Measurements from ENCODE around the gene SLC16A6. TPM values are rescaled to one million over a fixed set of nuclear protein-coding genes. Genes with fewer than 3 reads are reported as not detected.
"Not testable (repeated sequence)": the region's sequence is repeated elsewhere in the genome, so short reads cannot be mapped to it uniquely, and the experiment has no call there.

Gene SLC16A6
- total RNA-seq, 2 donors from 2014 or later: 0.22 to 0.43 TPM

DNA sequence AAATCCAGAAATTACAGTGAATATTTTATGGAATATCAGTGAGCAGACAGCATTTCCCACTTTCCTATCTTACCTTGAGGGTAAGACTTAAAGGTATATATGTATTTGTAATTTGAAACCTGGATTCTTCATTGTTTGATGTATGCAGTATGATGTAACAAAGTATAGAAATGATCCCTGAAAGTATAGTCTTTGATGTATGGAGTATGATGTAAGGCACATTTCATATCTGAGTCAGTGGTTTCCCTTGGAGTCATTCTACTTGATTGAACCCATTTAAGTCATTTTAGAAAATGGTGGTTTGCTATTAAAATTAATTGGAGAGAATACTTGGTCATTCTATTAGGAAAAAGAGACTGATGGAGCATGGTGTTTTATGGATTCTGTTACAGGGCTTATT, 33.0 kb downstream of the SLC16A6 start:
- no peak overlapping the region for H3K27ac ChIP-seq
- H3K4me1 ChIP-seq: peaks cover 0 to 13% of the 10 kb centered on the region in 2 donors
- H3K9me3 ChIP-seq: no peaks in the 10 kb centered on the region
- TF ChIP-seq, protein P1, sequence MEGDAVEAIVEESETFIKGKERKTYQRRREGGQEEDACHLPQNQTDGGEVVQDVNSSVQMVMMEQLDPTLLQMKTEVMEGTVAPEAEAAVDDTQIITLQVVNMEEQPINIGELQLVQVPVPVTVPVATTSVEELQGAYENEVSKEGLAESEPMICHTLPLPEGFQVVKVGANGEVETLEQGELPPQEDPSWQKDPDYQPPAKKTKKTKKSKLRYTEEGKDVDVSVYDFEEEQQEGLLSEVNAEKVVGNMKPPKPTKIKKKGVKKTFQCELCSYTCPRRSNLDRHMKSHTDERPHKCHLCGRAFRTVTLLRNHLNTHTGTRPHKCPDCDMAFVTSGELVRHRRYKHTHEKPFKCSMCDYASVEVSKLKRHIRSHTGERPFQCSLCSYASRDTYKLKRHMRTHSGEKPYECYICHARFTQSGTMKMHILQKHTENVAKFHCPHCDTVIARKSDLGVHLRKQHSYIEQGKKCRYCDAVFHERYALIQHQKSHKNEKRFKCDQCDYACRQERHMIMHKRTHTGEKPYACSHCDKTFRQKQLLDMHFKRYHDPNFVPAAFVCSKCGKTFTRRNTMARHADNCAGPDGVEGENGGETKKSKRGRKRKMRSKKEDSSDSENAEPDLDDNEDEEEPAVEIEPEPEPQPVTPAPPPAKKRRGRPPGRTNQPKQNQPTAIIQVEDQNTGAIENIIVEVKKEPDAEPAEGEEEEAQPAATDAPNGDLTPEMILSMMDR (IDR thresholded peaks at IDR 0.05): no peak
- no peaks in the 10 kb centered on the region for H3K27me3 ChIP-seq
- no peak overlapping the region for H3K4me3 ChIP-seq
- DNase-seq (ENCODE audit: low spot score): no peak
- H3K36me3 ChIP-seq: peaks cover 30% of the 10 kb centered on the region

DNA sequence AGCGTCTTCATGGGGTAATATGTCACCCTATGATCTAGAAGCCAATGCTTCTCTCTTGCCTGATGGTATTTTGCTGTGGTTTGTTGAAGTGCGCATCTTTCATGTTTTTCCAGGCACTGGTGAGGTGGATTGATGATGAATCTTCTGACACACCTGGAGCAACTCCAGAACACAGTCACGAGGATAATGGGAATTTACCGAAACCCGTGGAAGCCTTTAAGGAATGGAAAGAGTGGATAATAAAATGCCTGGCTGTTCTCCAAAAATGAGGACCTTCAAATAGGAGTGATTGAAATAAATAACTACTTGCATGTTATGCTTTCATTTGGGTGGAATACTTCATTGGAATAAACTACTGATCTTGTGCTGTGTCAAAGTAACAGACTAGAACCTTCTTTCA, 34.2 kb downstream of the SLC16A6 start:
- Histone ChIP-seq H3K36me3 (peaks cover 30% of the 10 kb centered on the region), H3K4me1 (peaks cover 0 to 13% of the 10 kb centered on the region in 2 donors)
- H3K27ac ChIP-seq; H3K4me3 ChIP-seq; DNase-seq (ENCODE audit: low spot score); H3K27me3 ChIP-seq; H3K9me3 ChIP-seq: not testable (repeated sequence)

DNA sequence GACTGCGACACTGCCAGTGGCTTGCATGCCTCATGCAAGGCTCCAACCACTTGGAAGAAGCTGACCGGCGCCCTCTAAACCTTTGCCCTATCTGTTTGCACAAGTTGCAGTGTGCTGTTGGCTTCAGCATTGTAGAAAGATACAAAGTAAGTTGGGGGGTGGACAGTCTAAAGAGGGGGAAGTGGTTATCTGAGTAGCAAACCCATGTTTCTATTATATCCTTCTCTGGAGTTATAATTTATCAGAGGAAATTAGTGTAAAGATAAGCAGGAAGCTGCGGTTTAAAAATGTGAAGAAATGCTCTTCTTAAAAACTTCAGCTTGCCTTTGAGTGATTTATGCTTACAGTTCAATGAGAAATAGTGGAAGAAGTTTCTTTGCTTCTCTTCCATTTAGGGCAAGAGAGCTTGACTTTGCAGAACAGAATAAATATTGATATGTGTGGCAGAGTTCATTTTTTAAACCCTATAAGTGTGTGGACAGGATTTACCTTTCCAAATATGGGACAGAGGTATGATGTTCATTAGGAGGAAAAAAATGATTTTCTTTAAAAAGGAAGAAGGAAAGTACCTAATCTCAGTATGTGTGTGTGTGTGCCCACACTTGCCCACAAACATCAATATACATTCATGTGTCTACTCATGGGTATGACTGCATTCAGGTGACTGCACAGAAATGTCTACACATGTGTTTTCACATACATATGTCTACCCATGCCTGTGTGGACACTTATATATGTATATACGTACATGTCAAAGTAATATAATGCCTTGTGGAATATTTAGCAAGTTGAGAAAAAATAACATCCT, 35.0 kb downstream of the SLC16A6 start:
- Histone ChIP-seq H3K9me3 (no peaks in the 10 kb centered on the region), H3K27me3 (no peaks in the 10 kb centered on the region), H3K4me3 (no peak overlapping the region), H3K36me3 (peaks cover 30% of the 10 kb centered on the region), H3K4me1 (peaks cover 0 to 13% of the 10 kb centered on the region in 2 donors), H3K27ac (no peak overlapping the region)
- TF ChIP-seq, protein P1 (IDR thresholded peaks at IDR 0.05): no peak
- DNase-seq (ENCODE audit: low spot score): no peak

DNA sequence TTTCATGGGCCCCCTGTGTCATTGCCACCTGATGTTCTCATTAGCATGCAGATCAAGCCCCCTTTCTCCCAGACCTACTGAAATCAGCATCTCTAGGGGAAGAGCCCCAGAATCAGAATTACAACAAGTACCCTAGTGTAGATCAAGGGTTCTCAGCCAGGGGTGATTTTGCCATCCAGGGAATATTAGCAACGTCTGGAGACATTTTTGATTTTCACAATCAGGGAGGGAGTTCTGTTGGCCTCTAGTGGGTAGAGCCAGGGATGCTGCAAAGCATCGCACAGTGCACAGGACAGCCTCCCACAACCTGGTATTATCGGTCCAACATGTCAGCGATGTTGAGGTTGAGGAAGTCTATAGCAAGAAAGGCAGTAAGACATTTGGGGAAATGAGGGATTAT, 35.8 kb downstream of the SLC16A6 start:
- H3K27me3 ChIP-seq: no peaks in the 10 kb centered on the region
- peaks cover 30% of the 10 kb centered on the region for H3K36me3 ChIP-seq
- H3K4me3 ChIP-seq: no peak overlapping the region
- TF ChIP-seq, protein P1 (IDR thresholded peaks at IDR 0.05): no peak
- no peak for DNase-seq (ENCODE audit: low spot score)
- H3K4me1 ChIP-seq: peaks cover 0 to 13% of the 10 kb centered on the region in 2 donors
- H3K9me3 ChIP-seq: no peaks in the 10 kb centered on the region
- H3K27ac ChIP-seq: no peak overlapping the region

DNA sequence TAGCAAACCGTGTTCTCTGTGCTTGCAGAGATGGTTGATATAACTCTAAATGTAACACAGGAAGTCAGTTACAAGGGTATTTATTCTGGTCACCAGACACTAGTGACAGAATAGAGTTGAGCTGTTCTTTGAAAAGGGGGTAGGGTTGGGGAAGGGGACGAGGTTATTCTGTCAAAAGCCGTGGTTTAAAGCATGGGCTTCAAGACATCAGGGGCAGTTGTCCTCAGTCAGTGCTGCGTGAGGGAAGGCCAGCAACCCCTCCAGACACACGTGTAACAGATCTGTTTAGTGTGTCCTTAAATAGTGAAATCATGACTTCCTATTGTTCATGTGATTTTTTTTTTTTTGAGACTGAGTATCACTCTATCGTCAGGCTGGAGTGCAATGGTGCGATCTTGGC, 37.5 kb downstream of the SLC16A6 start:
- H3K27me3 ChIP-seq; DNase-seq (ENCODE audit: low spot score); H3K4me3 ChIP-seq; H3K27ac ChIP-seq; H3K9me3 ChIP-seq: not testable (repeated sequence)
- peaks cover 30% of the 10 kb centered on the region for H3K36me3 ChIP-seq
- H3K4me1 ChIP-seq: peaks cover 0 to 12% of the 10 kb centered on the region in 2 donors

DNA sequence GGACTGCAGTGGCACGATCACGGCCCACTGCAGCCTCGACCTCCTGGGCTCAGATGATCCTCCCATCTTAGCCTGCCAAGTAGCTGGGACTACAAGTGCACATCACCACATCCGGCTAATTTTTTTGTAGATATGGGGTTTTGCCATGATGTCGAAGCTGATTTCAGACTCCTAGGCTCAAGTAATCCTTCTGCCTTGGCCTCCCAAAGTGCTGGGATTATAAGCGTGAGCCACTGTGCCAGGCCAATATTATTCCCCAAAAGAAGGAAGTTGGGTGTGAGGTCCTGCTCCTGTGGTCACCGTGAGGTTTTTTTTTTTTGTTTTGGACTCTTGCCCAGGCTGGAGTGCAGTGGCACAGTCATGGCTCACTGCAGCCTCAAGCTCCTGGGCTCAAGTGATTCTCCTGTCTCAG, 41.6 kb downstream of the SLC16A6 start:
- H3K36me3 ChIP-seq: peaks cover 7% of the 10 kb centered on the region
- peaks cover 0 to 15% of the 10 kb centered on the region in 2 donors for H3K4me1 ChIP-seq
- H3K9me3 ChIP-seq: no peaks in the 10 kb centered on the region
- TF ChIP-seq, protein P1 (IDR thresholded peaks at IDR 0.05): no peak
- no peak overlapping the region for H3K4me3 ChIP-seq
- no peaks in the 10 kb centered on the region for H3K27me3 ChIP-seq
- DNase-seq (ENCODE audit: low spot score): no peak
- H3K27ac ChIP-seq: peak overlapping the region; percentile 98

DNA sequence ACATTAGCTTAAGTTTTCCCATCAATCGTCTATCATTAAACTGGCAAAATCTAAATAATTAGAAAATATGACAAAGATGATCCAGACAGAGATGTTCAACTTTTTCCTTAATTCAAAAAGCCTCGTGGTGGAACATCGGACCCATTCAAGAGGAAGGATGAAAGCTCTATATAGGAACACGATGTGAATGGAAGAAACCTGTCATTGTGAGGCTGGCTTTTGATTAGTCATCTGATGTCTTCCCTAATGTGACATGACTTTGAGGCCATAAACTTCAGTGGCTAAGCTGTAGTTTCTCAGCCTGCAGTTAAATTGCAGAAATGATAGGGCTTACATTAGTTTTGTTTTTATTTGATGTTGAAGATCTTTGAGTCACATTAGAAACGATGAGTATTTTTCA, 42.0 kb downstream of the SLC16A6 start:
- Histone ChIP-seq H3K4me3 (peak overlapping the region in 1 of 2 donors; percentile 74), H3K9me3 (no peaks in the 10 kb centered on the region), H3K4me1 (peaks cover 0 to 15% of the 10 kb centered on the region in 2 donors), H3K27ac (peak overlapping the region; percentile 98), H3K27me3 (no peaks in the 10 kb centered on the region), H3K36me3 (peaks cover 2% of the 10 kb centered on the region)
- TF ChIP-seq, protein P1 (IDR thresholded peaks at IDR 0.05): no peak
- DNase-seq (ENCODE audit: low spot score): no peak

All from right atrium auricular region (tissue), 2 donors.